NCI-H748 (cell line): ENCODE measurements around the gene BFSP1.

ENCODE experiments used
- DNase-seq: peaks from one replicate; lab custom pipeline; 2025; ENCODE audit not compliant: unreplicated experiment; lab: John Stamatoyannopoulos, UW

Gene BFSP1

GRCh38 chr20:17530716-17531664, at the start of gene BFSP1:
BFSP1 (minus strand) TSS chr20:17531379; CDS start chr20:17531329, 50 bp downstream.
- peak; percentile 87 for DNase-seq

- no peak for DNase-seq
These were observed 49.7 kb upstream of the BFSP1 start for GRCh38 chr20:17580895-17581294.

DNA sequence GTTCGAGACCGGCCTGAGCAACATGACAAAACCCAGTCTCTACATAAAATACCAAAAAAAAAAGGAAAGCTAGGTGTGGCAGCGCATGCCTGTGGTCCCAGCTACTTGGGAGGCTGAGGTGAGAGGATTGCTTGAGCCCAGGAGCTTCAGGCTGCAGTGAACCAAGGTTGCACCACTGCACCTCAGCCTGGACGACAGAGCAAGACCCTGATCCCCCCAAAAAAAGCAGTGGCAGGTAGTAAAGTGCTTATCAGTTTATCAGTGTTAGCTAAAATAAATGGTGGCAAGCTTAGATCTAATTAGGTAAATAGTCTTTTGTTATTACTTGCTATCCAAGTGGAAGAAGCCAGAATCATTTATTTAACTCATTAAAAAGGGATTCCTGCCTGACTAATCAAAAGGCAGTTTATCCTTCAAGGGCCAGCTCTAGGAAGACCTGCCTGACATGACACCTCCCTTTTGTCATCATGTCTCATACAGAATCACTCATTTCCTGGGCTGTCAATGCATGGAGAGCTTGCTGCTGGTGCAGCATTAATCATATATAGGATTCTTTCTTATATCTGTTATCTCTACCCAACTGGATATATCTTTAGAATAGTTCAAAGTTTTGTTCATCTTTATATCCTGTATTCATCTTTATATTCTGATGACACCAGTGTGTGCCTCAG, 48.3 kb upstream of the BFSP1 start:
- DNase-seq, result no peak

DNA sequence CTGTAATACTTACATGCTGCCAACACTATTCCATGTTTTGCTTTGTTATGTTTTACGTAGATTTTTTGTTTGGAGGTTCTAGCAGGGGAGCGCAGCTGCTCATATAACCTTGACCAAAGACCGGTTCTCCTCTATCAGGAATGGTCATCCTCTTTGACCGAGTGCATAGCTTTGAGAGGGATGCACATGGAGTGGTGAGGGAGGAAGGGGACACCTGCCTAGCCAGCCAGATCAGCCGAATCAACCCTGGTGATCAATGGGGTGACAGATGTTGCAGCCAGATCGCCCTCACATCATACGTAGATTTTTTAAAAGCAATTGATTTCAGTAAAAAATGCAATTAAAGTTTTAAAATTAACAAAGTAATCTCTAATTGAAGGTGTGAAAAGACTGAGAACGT, 45.0 kb upstream of the BFSP1 start:
- DNase-seq, result no peak

- DNase-seq, result no peak
These were observed 42.3 kb upstream of the BFSP1 start for GRCh38 chr20:17573463-17573862.

DNA sequence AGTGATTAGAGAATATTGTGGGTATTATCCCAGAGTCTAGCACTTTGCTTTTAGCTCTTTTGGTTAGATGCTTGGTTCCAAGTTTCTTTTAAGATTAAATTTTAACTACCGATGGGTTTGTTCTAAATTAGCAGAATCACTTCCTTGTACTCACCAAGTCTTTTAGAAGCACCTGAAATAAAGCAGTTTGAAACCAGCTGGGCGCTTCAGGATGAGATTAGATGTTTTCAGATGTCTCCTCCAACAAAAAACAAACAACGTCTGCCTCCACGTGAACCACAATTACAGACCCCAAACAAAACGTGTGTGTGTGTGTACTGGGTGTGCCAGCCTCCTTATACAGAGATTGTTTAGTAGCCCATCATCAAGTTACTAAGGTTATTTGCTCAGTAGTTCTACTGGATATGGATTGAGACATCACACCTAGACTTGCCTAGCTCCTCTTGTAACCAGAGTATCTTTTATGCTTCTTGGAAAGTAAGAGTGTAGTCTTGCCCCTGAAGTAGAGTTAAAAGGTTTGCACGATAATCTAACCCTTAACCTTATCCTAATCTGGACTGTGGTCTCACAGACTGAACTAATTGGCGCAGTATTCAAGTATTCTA, 41.0 kb upstream of the BFSP1 start:
- peak; percentile 93 for DNase-seq

GRCh38 chr20:17571153-17571527, 40.0 kb upstream of the BFSP1 start:
- DNase-seq, result no peak

- peak; percentile 87 for DNase-seq
These were observed 39.4 kb upstream of the BFSP1 start for GRCh38 chr20:17570347-17571152.

DNA sequence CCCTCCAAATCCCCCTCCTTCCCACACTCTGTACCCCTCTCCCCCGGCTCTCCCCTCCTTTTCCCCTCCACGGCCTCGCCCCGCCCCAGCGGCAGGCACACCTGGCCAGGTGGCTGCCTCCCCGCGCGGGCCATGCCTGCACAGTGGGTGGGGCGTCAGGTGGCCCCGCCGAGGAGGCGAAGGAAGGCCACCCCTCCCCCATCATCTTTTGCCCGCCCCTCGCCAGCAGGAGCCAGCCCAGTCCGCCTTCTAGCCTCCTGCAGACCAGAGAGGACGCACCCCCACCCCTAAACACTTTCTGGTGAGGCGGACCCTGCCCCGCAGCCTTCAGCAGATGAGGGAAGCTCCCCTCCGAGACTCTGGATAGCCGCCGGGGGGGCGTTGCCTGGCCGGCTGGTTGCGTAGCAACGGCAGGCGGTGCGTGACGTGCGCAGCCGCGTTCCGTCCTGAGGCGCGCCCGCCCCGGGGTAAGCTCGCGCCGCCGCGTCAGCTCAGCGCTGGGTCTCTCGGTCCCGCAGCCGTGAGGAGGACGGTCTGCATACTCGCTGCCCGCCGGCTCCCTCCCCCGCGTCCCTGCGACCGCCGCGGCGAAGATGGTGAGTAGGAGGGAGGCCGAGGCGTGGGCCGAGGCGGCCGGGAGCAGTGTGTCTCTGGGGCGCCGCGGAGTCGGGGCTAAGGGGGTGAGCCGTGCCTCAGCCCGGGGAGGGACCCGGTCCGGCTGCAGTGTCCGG, 38.6 kb upstream of the BFSP1 start, which contains the start of gene DSTN:
DSTN (plus strand) TSS at position 460 of the 731 bp plus-strand sequence; CDS start at position 594, 134 bp downstream.
- peak; percentile 99 for DNase-seq

DNA sequence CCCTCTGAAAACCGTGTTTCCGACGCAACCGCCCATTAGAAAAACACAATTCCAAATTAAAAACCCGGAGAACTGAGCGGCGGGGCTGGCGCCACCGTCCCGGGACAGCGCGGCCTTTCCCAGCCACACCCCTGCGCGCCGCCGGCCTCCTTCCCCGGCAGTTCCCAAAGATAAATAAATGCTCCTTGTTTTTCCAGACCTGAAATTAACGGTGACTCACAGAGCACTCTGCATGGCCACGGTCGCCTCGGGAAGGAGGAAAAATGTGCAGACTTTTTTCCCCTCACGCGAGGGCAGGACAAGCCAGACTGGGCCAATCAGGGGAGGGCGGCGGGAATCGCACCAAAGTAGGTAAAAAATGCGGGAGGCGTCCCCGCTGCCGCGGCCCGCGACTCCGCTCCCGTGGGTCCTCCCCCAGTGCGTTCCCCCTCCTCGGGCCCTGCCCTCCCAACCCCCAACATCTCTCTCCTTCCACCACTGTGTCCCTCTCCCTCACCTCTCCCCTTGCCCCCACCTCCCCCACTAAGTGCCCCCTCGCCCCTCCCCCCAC, 37.9 kb upstream of the BFSP1 start:
- peak; percentile 89 for DNase-seq

DNA sequence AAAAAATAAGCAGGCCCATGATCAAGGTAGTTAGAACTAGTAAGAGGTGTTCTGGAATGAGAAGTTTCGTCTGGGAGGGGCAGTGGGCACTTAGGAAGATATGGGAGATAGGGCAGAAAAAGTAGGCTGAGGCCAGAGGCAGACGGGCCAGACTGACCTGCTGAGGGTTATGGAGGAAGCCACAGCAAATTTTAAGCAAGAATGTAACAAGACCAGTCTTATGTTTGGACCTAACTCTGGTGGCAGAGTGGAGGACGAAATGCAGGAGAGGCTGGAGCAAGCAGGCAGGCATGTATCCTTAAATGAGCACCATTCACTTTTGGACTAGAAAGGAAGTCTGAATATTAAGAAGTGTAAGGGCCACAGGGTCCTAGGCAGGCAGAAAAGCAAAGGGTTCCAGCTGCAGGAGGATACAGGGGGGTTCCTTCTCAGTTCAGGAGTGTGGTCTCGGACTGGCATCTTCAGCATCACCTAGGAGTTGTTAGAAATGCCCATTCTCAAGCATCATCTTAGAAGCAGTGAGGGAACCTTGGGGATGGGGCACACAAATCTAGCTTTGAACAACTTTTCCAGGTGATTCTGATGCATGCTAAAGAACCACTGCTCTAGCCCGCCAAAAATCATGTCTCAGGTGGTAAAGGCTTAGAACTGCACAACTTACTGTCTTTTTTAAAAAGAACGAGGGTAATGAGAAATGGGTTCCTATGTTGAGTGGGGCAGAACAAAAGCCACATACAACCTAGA, 37.0 kb upstream of the BFSP1 start:
- DNase-seq, result peak; percentile 30

DNA sequence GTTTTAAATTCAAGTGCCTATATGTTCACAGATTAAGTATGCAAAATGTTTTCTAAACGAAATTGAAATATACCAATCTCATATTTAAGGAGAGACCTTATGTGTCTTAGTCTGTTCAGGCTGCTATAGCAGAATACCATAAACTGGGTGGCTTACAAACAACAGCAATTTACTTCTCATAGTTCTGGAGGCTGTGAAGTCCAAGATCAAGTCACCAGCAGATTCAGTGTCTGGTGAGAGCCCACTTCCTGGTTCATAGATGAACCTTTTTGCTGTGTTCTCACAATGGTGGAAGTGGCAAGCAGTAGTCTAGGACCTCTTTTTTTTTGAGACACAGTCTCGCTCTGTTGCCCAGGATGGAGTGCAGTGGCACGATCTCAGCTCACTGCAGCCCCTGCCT, 35.2 kb upstream of the BFSP1 start:
- no peak for DNase-seq

- DNase-seq, result no peak
These were observed 34.1 kb upstream of the BFSP1 start for GRCh38 chr20:17565169-17565845.

- no peak for DNase-seq
These were observed 31.7 kb upstream of the BFSP1 start for GRCh38 chr20:17562804-17563305.

- no peak for DNase-seq
These were observed 29.3 kb upstream of the BFSP1 start for GRCh38 chr20:17560344-17561074.

- DNase-seq, result no peak
These were observed 28.2 kb upstream of the BFSP1 start for GRCh38 chr20:17559338-17559737.

DNA sequence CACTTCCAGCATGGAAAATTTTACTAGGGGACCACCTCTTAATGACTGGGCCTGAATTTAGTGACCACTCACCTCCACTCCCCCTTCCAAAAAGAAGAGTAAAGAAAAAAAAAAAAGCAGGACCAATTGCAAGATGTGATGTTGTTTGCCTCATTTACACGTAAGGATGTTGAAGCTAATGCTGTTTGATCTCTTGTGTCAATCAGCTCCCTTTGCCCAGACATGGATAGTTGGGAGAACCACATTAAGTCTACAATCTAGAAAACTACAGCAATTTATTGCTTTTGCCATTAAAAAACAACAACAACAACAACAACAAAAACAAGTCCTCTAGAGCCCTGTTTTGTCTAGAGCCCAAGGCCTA, 27.7 kb upstream of the BFSP1 start:
- no peak for DNase-seq
